ENCODE data around the gene KIAA0040. TPM values are rescaled to one million over a fixed set of nuclear protein-coding genes. Genes with fewer than 3 reads are reported as not detected.

KIAA0040 gene
- total and polyA plus RNA-seq, 4 donors, result 4.6 to 12.0 (median 5.7) TPM

GRCh38 chr1:175168782-175169181 lies 23.8 kb downstream of the KIAA0040 start:
- Histone ChIP-seq H3K9ac (ENCODE audit: low read depth in 1 of 2, low read length in 2 of 2) (no peak overlapping the region), H3K36me3 (ENCODE audit: control insufficient read depth in 4 of 4, insufficient read depth in 3 of 4, low read depth in 1 of 4, low read length in 3 of 4) (peaks cover 6 to 33% (median 22%) of the 10 kb centered on the region in 4 donors), H3K4me1 (ENCODE audit: control insufficient read depth in 4 of 4, insufficient read depth in 4 of 4, low read length in 3 of 4) (peaks cover 0 to 12% (median 4%) of the 10 kb centered on the region in 4 donors), H3K27ac (ENCODE audit: low read depth in 1 of 2, low read length in 2 of 2) (no peak overlapping the region), H3K9me3 (ENCODE audit: control insufficient read depth in 4 of 4, low read length in 3 of 4) (no peaks in the 10 kb centered on the region), H3K27me3 (ENCODE audit: control insufficient read depth in 4 of 4, insufficient read depth in 4 of 4, low read length in 3 of 4) (no peaks in the 10 kb centered on the region), H3K4me3 (ENCODE audit: low read depth in 1 of 3, low read length in 3 of 3) (no peak overlapping the region)
- TF ChIP-seq EGR1 (IDR thresholded peaks at IDR 0.05; ENCODE audit: low read depth in 2 of 2), result no peak
- no peak for TF ChIP-seq ATF3 (IDR thresholded peaks at IDR 0.05)
- no peak for TF ChIP-seq JUND (IDR thresholded peaks at IDR 0.05)
- TF ChIP-seq YY1 (IDR thresholded peaks at IDR 0.05), result no peak
- TF ChIP-seq RAD21 (IDR thresholded peaks at IDR 0.05), result no peak
- no peak for TF ChIP-seq TAF1 (conservative IDR thresholded peaks at IDR 0.05)
- no peak for TF ChIP-seq RXRA (IDR thresholded peaks at IDR 0.05)
- no peak for TF ChIP-seq FOXA2 (IDR thresholded peaks at IDR 0.05)
- TF ChIP-seq ZBTB33 (IDR thresholded peaks at IDR 0.05), result no peak
- no peak for TF ChIP-seq HNF4G (IDR thresholded peaks at IDR 0.05)
- TF ChIP-seq GABPA (IDR thresholded peaks at IDR 0.05 in 1 of 2, conservative IDR thresholded peaks at IDR 0.05 in 1 of 2), result no peak
- no peak for TF ChIP-seq NR2F2 (IDR thresholded peaks at IDR 0.05)
- TF ChIP-seq FOXA1 (IDR thresholded peaks at IDR 0.05), result no peak
- TF ChIP-seq MAX (IDR thresholded peaks at IDR 0.05), result no peak
- TF ChIP-seq CTCF (IDR thresholded peaks at IDR 0.05; ENCODE audit: low read depth, low read length, missing input control), result no peak
- no peak for TF ChIP-seq SP1 (IDR thresholded peaks at IDR 0.05)
- no peak for DNase-seq (ENCODE audit: low spot score)
- WGBS, result 95% methylated on average over 4 of the region's 4 CpGs

- Histone ChIP-seq H3K36me3 (ENCODE audit: control insufficient read depth in 4 of 4, insufficient read depth in 3 of 4, low read depth in 1 of 4, low read length in 3 of 4) (peaks cover 7 to 35% (median 22%) of the 10 kb centered on the region in 4 donors), H3K27ac (ENCODE audit: low read depth in 1 of 2, low read length in 2 of 2) (no peak overlapping the region)
- WGBS, result 94% methylated on average over 2 of the region's 2 CpGs
- no peak for TF ChIP-seq FOXA2 (IDR thresholded peaks at IDR 0.05)
- no peak for TF ChIP-seq RXRA (IDR thresholded peaks at IDR 0.05)
- no peak for TF ChIP-seq TAF1 (conservative IDR thresholded peaks at IDR 0.05)
- TF ChIP-seq RAD21 (IDR thresholded peaks at IDR 0.05), result no peak
- no peak for TF ChIP-seq SP1 (IDR thresholded peaks at IDR 0.05)
- no peak for TF ChIP-seq JUND (IDR thresholded peaks at IDR 0.05)
- no peak for TF ChIP-seq YY1 (IDR thresholded peaks at IDR 0.05)
- no peak for TF ChIP-seq EGR1 (IDR thresholded peaks at IDR 0.05; ENCODE audit: low read depth in 2 of 2)
- no peak for TF ChIP-seq GABPA (IDR thresholded peaks at IDR 0.05 in 1 of 2, conservative IDR thresholded peaks at IDR 0.05 in 1 of 2)
- TF ChIP-seq ZBTB33 (IDR thresholded peaks at IDR 0.05), result no peak
- no peak for TF ChIP-seq CTCF (IDR thresholded peaks at IDR 0.05; ENCODE audit: low read depth, low read length, missing input control)
- TF ChIP-seq HNF4A (conservative IDR thresholded peaks at IDR 0.05), result no peak
- no peak for TF ChIP-seq FOXA1 (IDR thresholded peaks at IDR 0.05)
- TF ChIP-seq REST (IDR thresholded peaks at IDR 0.05), result no peak
- no peak for TF ChIP-seq MAX (IDR thresholded peaks at IDR 0.05)
- TF ChIP-seq HNF4G (IDR thresholded peaks at IDR 0.05), result no peak
- TF ChIP-seq NR2F2 (IDR thresholded peaks at IDR 0.05), result no peak
Measured at GRCh38 chr1:175167861-175168260, 24.7 kb downstream of the KIAA0040 start.

More at GRCh38 chr1:175167861-175168260, 24.7 kb downstream of the KIAA0040 start:
- Histone ChIP-seq H3K9me3 (ENCODE audit: control insufficient read depth in 4 of 4, low read length in 3 of 4) (no peaks in the 10 kb centered on the region), H3K9ac (ENCODE audit: low read depth in 1 of 2, low read length in 2 of 2) (no peak overlapping the region), H3K4me1 (ENCODE audit: control insufficient read depth in 4 of 4, insufficient read depth in 4 of 4, low read length in 3 of 4) (peaks cover 0 to 12% (median 4%) of the 10 kb centered on the region in 4 donors), H3K4me3 (ENCODE audit: low read depth in 1 of 3, low read length in 3 of 3) (no peak overlapping the region), H3K27me3 (ENCODE audit: control insufficient read depth in 4 of 4, insufficient read depth in 4 of 4, low read length in 3 of 4) (no peaks in the 10 kb centered on the region)
- no peak for DNase-seq (ENCODE audit: low spot score)
